ENCODE results near the gene STK32C.

- no peak for TF ChIP-seq CTCF (IDR thresholded peaks at IDR 0.05)
- no peak for TF ChIP-seq POLR2A (IDR thresholded peaks at IDR 0.05; ENCODE audit: low read depth)
Measured at GRCh38 chr10:132309879-132310591, 2.3 kb upstream of the STK32C start.

Data from esophagus muscularis mucosa (tissue), 3 donors.